ENCODE measurements around the gene GLE1. TPM values are rescaled to one million over a fixed set of nuclear protein-coding genes. Genes with fewer than 3 reads are reported as not detected.

The GLE1 gene
- total RNA-seq, 1 donor from 2014 or later: 47.5 TPM

GRCh38 chr9:128588581-128589233 lies 84.2 kb downstream of the GLE1 start:
- intact Hi-C loops (cut with micrococcal nuclease): no loop called here

Other genes with a start within 250 kb of the GLE1 start
- 38.7 and 43.2 TPM in 2 replicates for gene GOLGA2, start 228.7 kb upstream of the GLE1 start, total RNA-seq
- gene SWI5, start 228.4 kb upstream of the GLE1 start, total RNA-seq: 11.8 and 12.0 TPM in 2 replicates
- gene TRUB2, start 182.3 kb upstream of the GLE1 start, total RNA-seq: 25.8 and 26.9 TPM in 2 replicates
- gene COQ4, start 181.9 kb upstream of the GLE1 start, total RNA-seq: 40.6 and 40.7 TPM in 2 replicates
- gene SLC27A4, start 164.2 kb upstream of the GLE1 start, total RNA-seq: 21.6 and 22.5 TPM in 2 replicates
- 76.9 and 77.9 TPM in 2 replicates for gene URM1, start 133.3 kb upstream of the GLE1 start, total RNA-seq
- 3.2 TPM in 2 replicates for gene CERCAM, start 83.9 kb upstream of the GLE1 start, total RNA-seq
- 54.3 and 58.6 TPM in 2 replicates for gene ODF2, start 48.7 kb upstream of the GLE1 start, total RNA-seq
- 326 and 333 TPM in 2 replicates for gene SPTAN1, start 47.9 kb downstream of the GLE1 start, total RNA-seq
- gene DYNC2I2, start 152.1 kb downstream of the GLE1 start, total RNA-seq: 51.9 and 57.6 TPM in 2 replicates
- 551 and 554 TPM in 2 replicates for gene SET, start 184.5 kb downstream of the GLE1 start, total RNA-seq
- 12.9 and 13.8 TPM in 2 replicates for gene PKN3, start 197.8 kb downstream of the GLE1 start, total RNA-seq
- 68.0 and 68.7 TPM in 2 replicates for gene ZDHHC12, start 219.4 kb downstream of the GLE1 start, total RNA-seq